Esophagus squamous epithelium (tissue), 4 donors: ENCODE results near the gene IL6R.

Experiments used
- CTCF ChIP-seq, 6 experiments: fragments of 450-650 bp in 4 of 6; fragments of 200-600 bp in 2 of 6; sonication (generic) in 2 of 6; IDR thresholded peaks; one replicate each; pipeline ENCODE4 v1.5.1; 2016 to 2019; ENCODE audit warnings: antibody characterized with exemption in 6 of 6, mild to moderate bottlenecking in 4 of 6, moderate library complexity in 4 of 6
- POLR2A ChIP-seq, 4 donors: fragments of 450-650 bp; IDR thresholded peaks; one replicate each; pipeline ENCODE4 v1.6.1; 2017; ENCODE audit warnings: antibody characterized with exemption in 4 of 4, mild to moderate bottlenecking in 4 of 4, moderate library complexity in 3 of 4

GRCh38 chr1:154468535-154469250 is 63.5 kb downstream of the IL6R start:
- no peak for TF ChIP-seq POLR2A (IDR thresholded peaks at IDR 0.05)
- TF ChIP-seq CTCF (IDR thresholded peaks at IDR 0.05) = no peak
